Heart left ventricle (tissue), 16 donors: Measurements from ENCODE around the gene RPS15. TPM values are rescaled to one million over a fixed set of nuclear protein-coding genes. Genes with fewer than 3 reads are reported as not detected.

Source experiments
- ATAC-seq, 4 donors: fragments of 200-7000 bp; cut with Tn5 transposase; one replicate each; pipeline ENCODE4 v1.9.1; 2020 to 2022; ENCODE audit warnings: moderate library complexity in 4 of 4, mild to moderate bottlenecking in 3 of 4, moderate number of reproducible peaks in 1 of 4
- DNase-seq, 5 donors: peaks; one replicate each; pipeline ENCODE4 v3.0.0-alpha.2; 2020
- H3K27ac ChIP-seq, 12 donors: fragments of 200-600 bp; sonication (generic) in 4 of 12; one replicate each; pipeline versions ENCODE4 v1.5.0 to v1.8.0; 2016 to 2022; ENCODE audit warnings: mild to moderate bottlenecking in 2 of 12
- H3K27me3 ChIP-seq, 9 donors: fragments of 200-600 bp; sonication (generic) in 2 of 9; one replicate each; pipeline versions ENCODE4 v1.5.1 to v1.8.0; 2016 to 2022; ENCODE audit warnings: mild to moderate bottlenecking in 3 of 9
- H3K36me3 ChIP-seq, 9 donors: fragments of 200-600 bp; sonication (generic) in 2 of 9; one replicate each; pipeline versions ENCODE4 v1.5.0 to v1.8.0; 2018 to 2022; ENCODE audit warnings: mild to moderate bottlenecking in 2 of 9
- H3K4me1 ChIP-seq, 12 donors: fragments of 200-600 bp; sonication (generic) in 4 of 12; one replicate each; pipeline versions ENCODE4 v1.5.0 to v1.8.0; 2016 to 2022; ENCODE audit warnings: mild to moderate bottlenecking in 3 of 12
- H3K4me3 ChIP-seq, 12 donors: fragments of 200-600 bp; sonication (generic) in 4 of 12; one replicate each; pipeline versions ENCODE4 v1.5.0 to v1.8.0; 2017 to 2022; ENCODE audit warnings: mild to moderate bottlenecking in 9 of 12, moderate library complexity in 4 of 12
- H3K9me3 ChIP-seq, 12 donors: fragments of 200-600 bp; sonication (generic) in 4 of 12; one replicate each; pipeline versions ENCODE4 v1.5.0 to v1.8.0; 2016 to 2022; ENCODE audit warnings: mild to moderate bottlenecking in 1 of 12
- CTCF ChIP-seq, 12 donors: fragments of 200-600 bp; sonication (generic) in 4 of 12; IDR thresholded peaks; one replicate each; pipeline versions ENCODE4 v1.5.0 to v1.8.0; 2018 to 2022; ENCODE audit warnings: antibody characterized with exemption in 12 of 12, mild to moderate bottlenecking in 5 of 12
- POLR2A ChIP-seq, 2 donors: fragments of 450-650 bp; IDR thresholded peaks; one replicate each; pipeline ENCODE4 v1.6.1; 2017; ENCODE audit warnings: antibody characterized with exemption in 2 of 2, mild to moderate bottlenecking in 2 of 2, moderate library complexity in 2 of 2
- WGBS, 4 donors: extraction: QIAGEN DNeasy Blood & Tissue Kit in 2 of 4; methylation state at CpG; one replicate each; pipeline versions ENCODE4 v1.1.5 to v1.1.7; 2013 to 2018; 5-methylcytosine and 5-hydroxymethylcytosine counted together
- intact Hi-C, 10 donors: fragments of 100-400 bp; cut with DNase I; formaldehyde crosslinking; loops; one replicate each; pipeline versions ENCODE4 v1.11.1 to v1.14.2; 2022
- polyA plus RNA-seq, 2 donors: library from polyadenylated mRNA; stranded (reverse); fragments of 200-250 nt; gene quantifications; one replicate each; pipeline ENCODE4 v1.2.3, GENCODE V29; 2013
- total RNA-seq, 9 donors: library from RNA; depleted of rRNA in 2 of 9; stranded (reverse); fragments of >200 nt in 2 of 9; fragmentation: NEBNext Ultra II Directional in 3 of 9; extraction: Animal tissue kit (Norgen Biotek cat#: 25700) in 3 of 9; gene quantifications; one replicate each; pipeline versions ENCODE4 v1.1.0 to v1.2.4, GENCODE V29; 2016 to 2023
- donor health status: ischemic (EF 13 %, LVEDD 7.1; RV severe dilation, severe dysfunction).
- donor health status: healthy with polysubstance abuse.
- donor health status: DM: no; HTN: yes; CAD: no.
- donor health status: DM: no; HTN: no; CAD: no.
- donor health status: ischemic (EF 25% LVEDD 6.9; RV normal size, moderate dysfunction).
- donor health status: ischemic (EF 25% LVEDD 5.7; RV mildly dilated, moderate dysfunction).
- donor health status: healthy.
- donor health status: DM: yes; HTN: yes; CAD: no.
- donor health status: ischemic (EF 35%, LVEDD 5.7; RV mildly dilated, moderate dysfunction).
- donor health status: nonischemic (EF 11% LVEDD 7.7; RV severe dilation, severe dysfunction).
- donor health status: DM: yes; HTN: yes; CAD: no.
- donor health status: PGD.
- donor health status: ischemic (EF 29% LVEDD 5.4; RV normal size, mild dysfunction).
- donor health status: nonischemic (EF 23%, LVEDD 6.1; RV moderate dilation, normal function).

The RPS15 gene
- total and polyA plus RNA-seq, 11 donors = 468 to 2,683 (median 679) TPM

GRCh38 chr19:1408300-1409203 is 29.6 kb upstream of the RPS15 start:
- TF ChIP-seq POLR2A (IDR thresholded peaks at IDR 0.05) = no peak
- TF ChIP-seq CTCF (IDR thresholded peaks at IDR 0.05) = no peak
- DNase-seq = peak in 4 of 5 donors; percentile 59 to 72 (median 63)
- intact Hi-C loops = loop anchor here in 3 of 10 donors (5.0 to 10.0 kb wide), 2 partner anchors 134 to 184 kb away; partner anchors contain the start of genes FAM174C (in 2 of the 3) and MBD3 (in 1 of the 3)
- Histone ChIP-seq H3K27ac (peak overlapping the region; percentile 87 to 98 (median 94)), H3K4me3 (peak overlapping the region; percentile 82 to 100 (median 96)), H3K36me3 (peaks cover 0 to 23% (median 9%) of the 10 kb centered on the region in 9 donors), H3K27me3 (no peaks in the 10 kb centered on the region), H3K9me3 (no peaks in the 10 kb centered on the region), H3K4me1 (peaks cover 24 to 60% (median 49%) of the 10 kb centered on the region in 12 donors)
- WGBS, 4 donors = 1 to 2% (median 1%) methylated on average over 25 to 69 of the region's 69 CpGs
- peak in 3 of 4 donors; percentile 1 to 27 (median 6) for ATAC-seq

- peak in 2 of 5 donors; percentile 41 to 68 for DNase-seq
- WGBS, 4 donors = 52 to 55% (median 54%) methylated on average over 26 to 33 of the region's 33 CpGs
Observed at GRCh38 chr19:1409204-1410005, 28.8 kb upstream of the RPS15 start.

GRCh38 chr19:1410136-1410786 is 27.9 kb upstream of the RPS15 start:
- DNase-seq (peak in 1 of 5 donors; percentile 50), ATAC-seq (no peak)
- Histone ChIP-seq H3K27me3 (no peaks in the 10 kb centered on the region), H3K36me3 (peaks cover 0 to 25% (median 10%) of the 10 kb centered on the region in 9 donors), H3K4me1 (peaks cover 24 to 73% (median 60%) of the 10 kb centered on the region in 12 donors), H3K27ac (peak overlapping the region in 10 of 12 donors; percentile 3 to 97 (median 90)), H3K4me3 (peak overlapping the region in 5 of 12 donors; percentile 94 to 100 (median 97)), H3K9me3 (no peaks in the 10 kb centered on the region)
- intact Hi-C loops = no loop called here
- WGBS, 4 donors = 55 to 69% (median 68%) methylated on average over 14 to 23 of the region's 23 CpGs
- TF ChIP-seq POLR2A (IDR thresholded peaks at IDR 0.05) = no peak
- no peak for TF ChIP-seq CTCF (IDR thresholded peaks at IDR 0.05)

More at GRCh38 chr19:1409204-1410005, 28.8 kb upstream of the RPS15 start:
- intact Hi-C loops = loop anchor here in 3 of 10 donors (5.0 to 10.0 kb wide), 2 partner anchors 135 to 183 kb away; partner anchors contain the start of genes FAM174C (in 2 of the 3) and MBD3 (in 1 of the 3)
- TF ChIP-seq CTCF (IDR thresholded peaks at IDR 0.05) = no peak
- TF ChIP-seq POLR2A (IDR thresholded peaks at IDR 0.05) = no peak
- Histone ChIP-seq H3K36me3 (peaks cover 0 to 25% (median 10%) of the 10 kb centered on the region in 9 donors), H3K27me3 (no peaks in the 10 kb centered on the region), H3K9me3 (no peaks in the 10 kb centered on the region), H3K4me1 (peaks cover 24 to 65% (median 54%) of the 10 kb centered on the region in 12 donors), H3K27ac (peak overlapping the region in 11 of 12 donors; percentile 93 to 98 (median 95)), H3K4me3 (peak overlapping the region; percentile 82 to 100 (median 96))
- no peak for ATAC-seq
